ENCODE results near the gene SGPL1.

SGPL1 gene

DNA sequence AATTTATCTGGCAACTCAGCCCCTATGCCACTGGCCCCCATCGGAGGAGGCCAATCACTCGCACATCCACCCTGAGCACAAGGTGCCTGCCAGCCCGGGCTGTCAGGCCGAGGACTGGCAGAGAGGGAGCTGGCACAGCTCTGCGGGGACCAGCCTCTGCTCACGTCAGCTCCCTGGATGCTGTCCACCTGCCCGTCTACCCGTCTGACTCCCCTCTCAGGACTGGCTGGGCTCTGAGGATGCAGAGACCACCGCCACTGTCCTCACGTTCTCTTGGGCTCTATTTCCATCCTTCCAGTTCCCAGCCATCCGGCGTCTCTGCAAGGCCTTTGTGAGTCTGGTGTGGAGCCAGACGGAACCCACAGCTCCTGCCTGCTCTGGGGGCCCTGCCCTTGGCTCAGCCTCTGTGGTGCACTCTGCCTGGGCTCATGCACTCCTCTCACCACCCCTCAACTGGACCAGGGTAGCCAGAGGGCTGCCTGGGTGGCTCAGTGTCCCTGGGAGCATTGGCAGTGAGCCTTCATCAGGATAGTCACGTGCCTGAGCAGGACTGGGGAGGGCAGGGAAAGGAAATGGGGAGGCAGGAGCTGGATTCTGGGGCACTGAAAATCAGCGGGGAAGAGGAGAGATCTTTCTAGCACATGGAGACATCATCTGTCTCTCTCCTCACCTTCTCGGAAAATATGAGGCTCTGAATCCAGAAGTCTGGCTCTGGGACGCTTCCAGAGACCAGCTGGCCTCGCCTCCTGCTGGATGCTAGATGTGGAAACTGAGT lies 110.7 kb downstream of the SGPL1 start:
- no peak for DNase-seq

DNA sequence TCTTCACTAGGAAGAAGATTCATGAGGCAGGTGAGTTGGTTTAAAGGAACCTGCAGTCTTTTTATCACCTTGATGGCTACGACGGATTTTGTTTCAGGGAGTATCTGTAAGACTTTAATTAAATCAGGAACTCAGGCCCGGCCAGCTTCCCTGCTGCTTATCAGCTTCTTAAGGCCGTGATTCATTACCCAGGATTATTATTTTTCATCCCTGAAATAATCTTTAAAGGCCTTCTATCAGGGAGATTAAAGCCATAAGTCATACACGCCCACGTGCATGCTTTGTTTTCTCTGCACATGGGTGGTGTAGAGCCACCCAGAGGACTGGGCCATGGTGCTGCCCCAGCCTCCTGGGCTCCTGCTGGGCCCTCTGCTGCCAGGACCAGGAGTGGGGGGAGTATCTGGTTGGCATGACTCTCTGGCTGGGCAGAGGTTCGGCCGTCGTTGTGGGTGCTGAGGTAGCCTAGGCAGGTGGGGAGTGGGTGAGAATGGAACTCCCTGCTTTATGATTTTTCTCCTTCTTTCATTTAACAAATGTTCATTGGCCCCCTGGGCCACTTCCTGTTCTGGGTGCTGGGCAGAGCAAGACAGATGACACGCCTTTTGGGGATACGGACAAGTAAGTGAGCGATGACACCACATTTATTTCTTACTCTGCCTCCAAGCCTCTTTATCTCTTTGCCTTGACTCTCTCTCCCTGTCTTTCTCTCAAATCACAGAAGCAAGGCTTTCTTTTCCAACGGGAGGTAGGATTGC lies 111.6 kb downstream of the SGPL1 start:
- DNase-seq, result no peak

- no peak for DNase-seq
Observed at GRCh38 chr10:70928140-70928539, 112.4 kb downstream of the SGPL1 start.

GRCh38 chr10:70930263-70931000 lies 114.7 kb downstream of the SGPL1 start:
- DNase-seq, result no peak

Measured in NCI-H1694 treated with DMSO at 0.1 percent for 48 hours (cell line).